Measurements from ENCODE around the gene RETREG3.
"Not testable (repeated sequence)": the region's sequence is repeated elsewhere in the genome, so short reads cannot be mapped to it uniquely, and the experiment has no call there.

RETREG3 gene

DNA sequence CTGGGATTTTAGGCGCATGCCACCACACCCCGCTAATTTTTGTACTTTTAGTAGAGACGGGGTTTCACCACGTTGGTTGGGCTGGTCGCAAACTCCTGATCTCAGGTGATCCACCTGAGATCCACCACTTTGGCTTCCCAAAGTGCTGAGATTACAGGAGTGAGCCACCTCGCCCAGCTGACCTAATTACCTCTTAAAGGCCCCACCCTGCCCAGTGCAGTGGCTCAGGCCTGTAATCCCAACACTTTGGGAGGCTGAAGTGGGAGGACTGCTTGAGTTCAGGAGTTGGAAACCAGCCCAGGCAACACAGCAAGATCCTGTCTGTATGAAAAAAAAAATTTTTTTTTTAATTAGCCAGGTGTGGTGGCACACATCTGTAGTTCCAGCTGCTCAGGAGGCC, 50.1 kb downstream of the RETREG3 start:
- DNase-seq, result no peak
- in situ Hi-C loops (cut with HindIII; ENCODE audit: low pct_ligation_motif_present, low pct_unique_long_range_greater_than_20kb, low sequenced_read_pairs), result no loop called here

- in situ Hi-C loops (cut with HindIII; ENCODE audit: low pct_ligation_motif_present, low pct_unique_long_range_greater_than_20kb, low sequenced_read_pairs), result not testable (repeated sequence)
- DNase-seq, result peak; percentile 62
Observed at GRCh38 chr17:42555961-42556617, 53.1 kb downstream of the RETREG3 start.

DNA sequence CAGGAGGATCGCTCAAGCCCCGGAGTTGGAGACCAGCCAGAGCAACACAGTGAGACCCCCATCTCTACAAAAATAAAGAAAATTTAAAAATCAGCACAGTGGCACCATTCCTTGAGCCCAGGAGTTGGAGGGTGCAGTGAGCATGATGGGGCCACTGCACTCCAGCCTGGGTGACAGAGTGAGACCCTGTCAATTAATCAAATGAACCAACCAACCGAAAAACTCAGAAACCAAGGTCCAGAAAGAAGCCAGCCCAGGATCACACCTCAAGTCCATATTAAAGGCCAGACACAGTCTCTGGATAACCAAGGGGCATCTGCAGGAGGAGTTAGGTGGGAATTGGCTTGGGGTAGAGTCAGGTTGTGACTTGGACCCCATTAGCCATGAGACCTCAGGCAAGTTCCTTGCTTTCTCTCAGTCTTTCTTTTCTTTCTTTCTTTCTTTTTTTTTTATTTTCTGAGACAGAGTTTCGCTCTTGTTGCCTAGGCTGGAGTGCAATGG, 54.0 kb downstream of the RETREG3 start:
- no peak for DNase-seq
- in situ Hi-C loops (cut with HindIII; ENCODE audit: low pct_ligation_motif_present, low pct_unique_long_range_greater_than_20kb, low sequenced_read_pairs), result no loop called here

GRCh38 chr17:42554250-42555121, 54.7 kb downstream of the RETREG3 start:
- in situ Hi-C loops (cut with HindIII; ENCODE audit: low pct_ligation_motif_present, low pct_unique_long_range_greater_than_20kb, low sequenced_read_pairs), result no loop called here

DNA sequence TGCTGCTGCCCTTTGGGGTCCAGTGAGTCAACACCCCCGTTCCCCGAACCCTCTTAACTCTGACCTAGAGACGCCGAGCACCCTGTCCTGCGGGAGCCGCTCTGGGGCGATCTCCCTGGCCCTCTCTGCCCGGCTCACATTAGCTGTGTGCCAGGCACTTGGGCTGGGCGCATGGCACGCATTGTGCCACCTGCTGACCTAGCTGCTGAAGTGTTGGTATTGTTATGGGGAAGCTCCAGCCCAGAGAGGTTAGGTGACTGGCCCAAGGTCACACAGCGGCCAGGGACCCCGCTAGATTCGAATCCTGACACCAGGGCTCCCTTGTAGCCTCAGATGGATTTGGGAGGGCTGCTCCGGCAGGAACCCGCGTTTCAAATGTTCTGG, 55.3 kb downstream of the RETREG3 start:
- in situ Hi-C loops (cut with HindIII; ENCODE audit: low pct_ligation_motif_present, low pct_unique_long_range_greater_than_20kb, low sequenced_read_pairs), result no loop called here
- DNase-seq, result peak; percentile 43

More at GRCh38 chr17:42554250-42555121, 54.7 kb downstream of the RETREG3 start:
- peak; percentile 87 for DNase-seq

DNA sequence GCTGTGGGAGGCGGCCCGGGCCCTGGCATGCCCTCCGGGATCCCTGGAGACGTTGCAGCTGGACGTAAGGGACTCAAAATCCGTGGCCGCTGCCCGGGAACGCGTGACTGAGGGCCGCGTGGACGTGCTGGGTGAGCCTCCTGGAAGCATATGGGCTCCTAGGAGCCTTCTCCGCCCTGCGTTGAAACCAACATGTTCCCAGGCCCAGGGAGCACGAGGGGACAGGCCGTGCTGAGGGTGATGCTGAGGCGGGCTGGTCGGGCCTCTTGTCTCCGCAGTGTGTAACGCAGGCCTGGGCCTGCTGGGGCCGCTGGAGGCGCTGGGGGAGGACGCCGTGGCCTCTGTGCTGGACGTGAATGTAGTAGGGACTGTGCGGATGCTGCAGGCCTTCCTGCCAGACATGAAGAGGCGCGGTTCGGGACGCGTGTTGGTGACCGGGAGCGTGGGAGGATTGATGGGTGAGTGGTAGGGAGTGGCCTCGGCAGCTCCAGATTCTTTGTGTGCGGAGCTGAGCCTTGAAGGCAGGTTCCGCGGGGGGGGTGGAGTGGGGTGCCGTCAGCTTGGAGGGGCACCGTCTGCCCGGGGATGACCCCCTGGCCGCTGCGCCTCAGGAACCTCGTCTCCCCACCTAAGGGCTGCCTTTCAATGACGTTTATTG, 55.9 kb downstream of the RETREG3 start:
- in situ Hi-C loops (cut with HindIII; ENCODE audit: low pct_ligation_motif_present, low pct_unique_long_range_greater_than_20kb, low sequenced_read_pairs), result no loop called here
- DNase-seq, result no peak

DNA sequence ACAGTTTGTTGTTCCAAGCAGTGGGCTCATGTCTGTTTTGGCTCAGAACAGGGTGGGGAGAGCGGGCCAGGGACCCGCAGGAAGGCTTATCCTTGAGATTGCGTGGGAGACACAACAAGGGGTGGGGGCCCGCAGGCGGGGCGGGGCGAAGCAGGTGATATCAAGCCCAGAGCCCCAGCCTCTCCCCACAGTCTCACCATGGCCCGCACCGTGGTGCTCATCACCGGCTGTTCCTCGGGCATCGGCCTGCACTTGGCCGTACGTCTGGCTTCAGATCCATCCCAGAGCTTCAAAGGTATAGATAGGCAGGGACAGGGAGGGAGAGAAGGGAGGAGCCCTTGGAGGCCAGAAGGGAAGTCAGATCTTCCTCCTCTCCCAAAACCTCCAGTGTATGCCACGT, 56.4 kb downstream of the RETREG3 start, which contains the start of gene HSD17B1:
TSS of gene HSD17B1 (plus strand) at position 188 of the 400 bp plus-strand sequence. CDS start at position 199, 11 bp downstream.
- in situ Hi-C loops (cut with HindIII; ENCODE audit: low pct_ligation_motif_present, low pct_unique_long_range_greater_than_20kb, low sequenced_read_pairs); DNase-seq: not testable (repeated sequence)

GRCh38 chr17:42548993-42549755, 60.0 kb downstream of the RETREG3 start:
- in situ Hi-C loops (cut with HindIII; ENCODE audit: low pct_ligation_motif_present, low pct_unique_long_range_greater_than_20kb, low sequenced_read_pairs), result no loop called here
- no peak for DNase-seq

GRCh38 chr17:42548070-42548837, 60.9 kb downstream of the RETREG3 start:
- in situ Hi-C loops (cut with HindIII; ENCODE audit: low pct_ligation_motif_present, low pct_unique_long_range_greater_than_20kb, low sequenced_read_pairs), result no loop called here
- DNase-seq, result peak; percentile 84

GRCh38 chr17:42547698-42548069, 61.5 kb downstream of the RETREG3 start:
- no peak for DNase-seq
- in situ Hi-C loops (cut with HindIII; ENCODE audit: low pct_ligation_motif_present, low pct_unique_long_range_greater_than_20kb, low sequenced_read_pairs), result no loop called here

DNA sequence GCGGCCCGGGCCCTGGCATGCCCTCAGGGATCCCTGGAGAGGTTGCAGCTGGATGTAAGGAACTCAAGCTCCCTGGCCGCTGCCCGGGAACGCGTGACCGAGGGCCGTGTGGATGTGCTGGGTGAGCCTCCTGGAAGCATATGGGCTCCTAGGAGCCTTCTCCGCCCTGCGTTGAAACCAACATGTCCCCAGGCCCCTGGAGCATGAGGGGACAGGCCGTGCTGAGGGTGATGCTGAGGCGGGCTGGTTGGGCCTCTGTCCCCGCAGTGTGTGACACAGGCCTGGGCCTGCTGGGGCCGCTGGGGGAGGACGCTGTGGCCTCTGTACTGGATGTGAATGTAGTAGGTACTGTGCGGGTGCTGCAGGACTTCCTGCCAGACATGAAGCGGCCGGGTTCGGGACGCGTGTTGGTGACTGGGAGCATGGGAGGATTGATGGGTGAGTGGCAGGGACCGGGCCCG, 62.1 kb downstream of the RETREG3 start:
- DNase-seq, result no peak
- in situ Hi-C loops (cut with HindIII; ENCODE audit: low pct_ligation_motif_present, low pct_unique_long_range_greater_than_20kb, low sequenced_read_pairs), result no loop called here

GRCh38 chr17:42545755-42546505, 63.2 kb downstream of the RETREG3 start:
- in situ Hi-C loops (cut with HindIII; ENCODE audit: low pct_ligation_motif_present, low pct_unique_long_range_greater_than_20kb, low sequenced_read_pairs); DNase-seq: not testable (repeated sequence)

- in situ Hi-C loops (cut with HindIII; ENCODE audit: low pct_ligation_motif_present, low pct_unique_long_range_greater_than_20kb, low sequenced_read_pairs), result no loop called here
- DNase-seq, result no peak
Observed at GRCh38 chr17:42544874-42545283, 64.3 kb downstream of the RETREG3 start.

- no peak for DNase-seq
- in situ Hi-C loops (cut with HindIII; ENCODE audit: low pct_ligation_motif_present, low pct_unique_long_range_greater_than_20kb, low sequenced_read_pairs), result no loop called here
Observed at GRCh38 chr17:42543190-42544079, 65.7 kb downstream of the RETREG3 start.

GRCh38 chr17:42541041-42541833, 67.9 kb downstream of the RETREG3 start:
- in situ Hi-C loops (cut with HindIII; ENCODE audit: low pct_ligation_motif_present, low pct_unique_long_range_greater_than_20kb, low sequenced_read_pairs), result no loop called here
- no peak for DNase-seq
